PC-9 (cell line): Measurements from ENCODE around the gene ABTB2. TPM values are rescaled to one million over a fixed set of nuclear protein-coding genes. Genes with fewer than 3 reads are reported as not detected.

Source experiments
- BruUV-seq: library from RNA; stranded (reverse); fragments of 400-500 nt; replicated peaks from 2 replicates; lab custom pipeline; 2021; lab: Mats Ljungman, UMichigan
- CTCF ChIA-PET: fragments of 300-600 bp; sonication (Branson Sonifier 250); formaldehyde crosslinking; loops from one replicate; lab custom pipeline; 2022; ENCODE audit warnings: antibody characterized with exemption; lab: Charles Lee
- POLR2A ChIA-PET: fragments of 300-600 bp; sonication (Branson Sonifier 250); formaldehyde crosslinking; loops from one replicate; lab custom pipeline; 2022; ENCODE audit warnings: antibody characterized with exemption; ENCODE audit not compliant: unreplicated experiment; lab: Charles Lee
- DNase-seq, 2 experiments: peaks; one replicate each; pipeline versions ENCODE4 v3.0.0 to v3.0.0-alpha.2; 2015 to 2022; ENCODE audit warnings: mixed read lengths in 1 of 2
- H2AFZ ChIP-seq: fragments of 200-600 bp; sonication (generic); 2 replicates; pipeline ENCODE4 v1.8.1; 2017; ENCODE audit warnings: antibody characterized with exemption
- H3F3A ChIP-seq: fragments of 200-600 bp; sonication (generic); 2 replicates; pipeline ENCODE4 v1.8.1; 2017; ENCODE audit warnings: antibody characterized with exemption, mild to moderate bottlenecking, low read depth; ENCODE audit not compliant: insufficient read depth
- H3K27ac ChIP-seq: fragments of 200-600 bp; sonication (generic); 2 replicates; pipeline ENCODE4 v1.6.1; 2016; ENCODE audit warnings: mixed run types
- H3K27me3 ChIP-seq: fragments of 200-600 bp; sonication (generic); 2 replicates; pipeline ENCODE4 v1.6.1; 2016; ENCODE audit warnings: low read depth, mixed run types; ENCODE audit not compliant: insufficient read depth
- H3K36me3 ChIP-seq: fragments of 200-600 bp; sonication (generic); 2 replicates; pipeline ENCODE4 v1.6.1; 2016; ENCODE audit warnings: low read depth, mixed run types
- H3K4me1 ChIP-seq: fragments of 200-600 bp; sonication (generic); replicated peaks from 2 replicates; pipeline ENCODE4 v1.6.1; 2016; ENCODE audit warnings: mixed run types; ENCODE audit not compliant: insufficient read depth
- H3K4me2 ChIP-seq: fragments of 200-600 bp; sonication (generic); 2 replicates; pipeline ENCODE4 v1.6.1; 2017; ENCODE audit warnings: mixed run types
- H3K4me3 ChIP-seq: fragments of 200-600 bp; sonication (generic); 2 replicates; pipeline ENCODE4 v1.6.1; 2016; ENCODE audit warnings: mixed run types
- H3K79me2 ChIP-seq: fragments of 200-600 bp; sonication (generic); 2 replicates; pipeline ENCODE4 v1.6.1; 2017; ENCODE audit warnings: low read depth, mixed run types
- H3K9me2 ChIP-seq: fragments of 200-600 bp; sonication (generic); 2 replicates; pipeline ENCODE4 v1.8.1; 2017; ENCODE audit warnings: mild to moderate bottlenecking; ENCODE audit not compliant: insufficient read depth
- H3K9me3 ChIP-seq: fragments of 200-600 bp; sonication (generic); 2 replicates; pipeline ENCODE4 v1.8.1; 2016; ENCODE audit warnings: low read depth; ENCODE audit not compliant: insufficient read depth
- H4K20me1 ChIP-seq: fragments of 200-600 bp; sonication (generic); 2 replicates; pipeline ENCODE4 v1.8.1; 2017; ENCODE audit not compliant: insufficient read depth
- CTCF ChIP-seq: fragments of 200-600 bp; sonication (generic); conservative IDR thresholded peaks from 2 replicates; pipeline ENCODE4 v1.6.1; 2017; ENCODE audit warnings: mixed run types, antibody characterized with exemption, mild to moderate bottlenecking, moderate library complexity
- EZH2 ChIP-seq: fragments of 200-600 bp; sonication (generic); IDR thresholded peaks from 2 replicates; pipeline ENCODE4 v1.8.0; 2017; ENCODE audit warnings: antibody characterized with exemption, low read depth
- intact Hi-C: fragments of 100-400 bp; cut with micrococcal nuclease; formaldehyde crosslinking; loops from one replicate; pipeline ENCODE4 v1.10.0; 2022; ENCODE audit not compliant: unreplicated experiment
- total RNA-seq: library from RNA; stranded (reverse); gene quantifications from 2 replicates; pipeline ENCODE4 v1.2.3, GENCODE V29; 2021

ABTB2 gene
- total RNA-seq, 1 experiment from 2014 or later: 12.9 TPM

GRCh38 chr11:34135439-34135838, 222.4 kb downstream of the ABTB2 start:
- intact Hi-C loops: no loop called here
- Histone ChIP-seq H3K27ac (no peak overlapping the region), H3K4me2 (no peak overlapping the region), H2AFZ (no peak overlapping the region), H3K79me2 (no peaks in the 10 kb centered on the region), H3K9me2 (no peaks in the 10 kb centered on the region), H3K4me3 (no peak overlapping the region), H3F3A (no peaks in the 10 kb centered on the region), H3K9me3 (no peaks in the 10 kb centered on the region), H3K27me3 (no peaks in the 10 kb centered on the region), H4K20me1 (no peaks in the 10 kb centered on the region), H3K4me1 (no peaks in the 10 kb centered on the region), H3K36me3 (peaks cover 19% of the 10 kb centered on the region; the same call in 1 of the 2 replicates)
- DNase-seq: no peak
- CTCF ChIA-PET: interaction anchor here (0.6 kb wide), 1 partner anchor 25 kb away, joined by 3 read pairs; no protein-coding TSS in a partner anchor
- no TSS peak for BruUV-seq
- TF ChIP-seq EZH2 (no peak), CTCF (no peak)
- POLR2A ChIA-PET: no interaction called here

- H3K79me2 ChIP-seq: no peaks in the 10 kb centered on the region
- ChIA-PET POLR2A (no interaction called here), CTCF (no interaction called here)
- H2AFZ ChIP-seq: no peak overlapping the region
- no peaks in the 10 kb centered on the region for H3K27me3 ChIP-seq
- no peak overlapping the region for H3K4me2 ChIP-seq
- no peak overlapping the region for H3K27ac ChIP-seq
- H4K20me1 ChIP-seq: no peaks in the 10 kb centered on the region
- no peaks in the 10 kb centered on the region for H3F3A ChIP-seq
- H3K4me3 ChIP-seq: no peak overlapping the region
- no peaks in the 10 kb centered on the region for H3K4me1 ChIP-seq
- peaks cover 19% of the 10 kb centered on the region; the same call in 1 of the 2 replicates for H3K36me3 ChIP-seq
- DNase-seq: no peak
- no peaks in the 10 kb centered on the region for H3K9me3 ChIP-seq
- no TSS peak for BruUV-seq
- H3K9me2 ChIP-seq: no peaks in the 10 kb centered on the region
- intact Hi-C loops: no loop called here
- no peak for TF ChIP-seq EZH2
- no peak for TF ChIP-seq CTCF
Observed at GRCh38 chr11:34134765-34135164, 223.0 kb downstream of the ABTB2 start.

- intact Hi-C loops: no loop called here
- no peak overlapping the region for H3K4me2 ChIP-seq
- H3F3A ChIP-seq: 0 out of 2 replicates have a peak, but pooled peaks cover 5% of the 10 kb centered on the region
- ChIA-PET POLR2A (no interaction called here), CTCF (no interaction called here)
- H3K79me2 ChIP-seq: no peaks in the 10 kb centered on the region
- no peak overlapping the region for H3K4me3 ChIP-seq
- TF ChIP-seq EZH2 (no peak), CTCF (no peak)
- peaks cover 25% of the 10 kb centered on the region for H3K36me3 ChIP-seq
- H3K4me1 ChIP-seq: no peaks in the 10 kb centered on the region
- no peaks in the 10 kb centered on the region for H3K27me3 ChIP-seq
- H4K20me1 ChIP-seq: no peaks in the 10 kb centered on the region; the same call in 1 of the 2 replicates
- H3K27ac ChIP-seq: no peak overlapping the region
- BruUV-seq: no TSS peak
- DNase-seq: no peak
- H2AFZ ChIP-seq: no peak overlapping the region
- H3K9me2 ChIP-seq: no peaks in the 10 kb centered on the region
- no peaks in the 10 kb centered on the region for H3K9me3 ChIP-seq
Observed at GRCh38 chr11:34132261-34132965, 225.4 kb downstream of the ABTB2 start.
